ENCODE results near the gene BRD1.

BRD1 gene

GRCh38 chr22:49751966-49752597 is 75.6 kb downstream of the BRD1 start:
- no peak for DNase-seq (ENCODE audit: low read depth)

- no peak for DNase-seq (ENCODE audit: low read depth)
Observed at GRCh38 chr22:49751318-49751965, 76.2 kb downstream of the BRD1 start.

DNA sequence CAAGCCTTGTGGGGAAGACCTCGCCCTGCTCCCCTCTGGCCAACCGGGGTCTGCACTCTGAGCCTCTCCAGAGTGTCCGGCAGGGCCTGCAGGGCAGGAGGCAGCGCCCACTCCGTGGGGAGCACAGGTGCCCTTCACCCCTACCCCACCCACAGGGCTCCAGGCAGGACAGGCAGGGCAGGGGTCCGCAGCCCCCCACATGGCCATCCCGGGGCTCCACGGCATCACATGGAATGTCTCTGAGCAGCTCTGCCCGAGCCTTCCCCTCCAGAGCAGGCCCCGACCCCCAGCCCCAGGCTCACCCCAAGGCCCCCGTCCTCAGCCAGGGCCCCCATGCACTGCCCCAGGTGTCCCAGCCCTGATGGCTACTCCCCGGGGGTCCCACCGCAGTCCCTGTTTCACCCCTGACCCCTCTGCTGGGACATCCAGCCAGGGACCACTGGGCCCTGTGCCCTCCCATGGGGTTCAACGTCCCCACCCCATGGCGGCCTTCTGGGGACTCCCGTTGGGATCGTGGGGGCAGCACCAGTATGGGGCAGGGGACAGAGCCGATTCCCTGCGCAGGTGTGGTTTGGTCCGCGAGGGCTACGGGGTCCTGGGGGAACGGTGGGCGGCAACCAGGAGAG is 77.7 kb downstream of the BRD1 start:
- DNase-seq (ENCODE audit: low read depth) = no peak

GRCh38 chr22:49749227-49749626 is 78.4 kb downstream of the BRD1 start:
- DNase-seq (ENCODE audit: low read depth) = no peak

DNA sequence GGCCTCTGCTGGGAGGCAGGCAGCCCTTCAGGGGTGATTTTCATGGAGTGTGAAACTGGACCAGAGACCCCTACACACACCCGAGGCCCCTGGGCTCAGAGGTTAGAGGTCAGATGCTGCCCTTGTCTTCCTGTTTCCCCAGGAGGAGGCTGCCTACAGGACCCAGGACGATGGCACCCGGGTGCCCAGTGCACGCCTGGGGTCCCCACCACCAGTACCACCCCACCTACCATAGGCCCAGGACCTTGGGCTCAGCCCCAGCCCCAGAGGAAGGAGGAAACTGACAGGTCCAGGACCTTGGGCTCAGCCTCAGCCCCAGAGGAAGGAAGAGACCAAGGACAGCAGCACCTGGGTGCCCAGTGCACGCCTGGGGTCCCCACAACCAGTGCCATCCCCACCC is 79.2 kb downstream of the BRD1 start:
- no peak for DNase-seq (ENCODE audit: low read depth)

GRCh38 chr22:49747716-49748115 is 80.0 kb downstream of the BRD1 start:
- DNase-seq (ENCODE audit: low read depth) = no peak

DNA sequence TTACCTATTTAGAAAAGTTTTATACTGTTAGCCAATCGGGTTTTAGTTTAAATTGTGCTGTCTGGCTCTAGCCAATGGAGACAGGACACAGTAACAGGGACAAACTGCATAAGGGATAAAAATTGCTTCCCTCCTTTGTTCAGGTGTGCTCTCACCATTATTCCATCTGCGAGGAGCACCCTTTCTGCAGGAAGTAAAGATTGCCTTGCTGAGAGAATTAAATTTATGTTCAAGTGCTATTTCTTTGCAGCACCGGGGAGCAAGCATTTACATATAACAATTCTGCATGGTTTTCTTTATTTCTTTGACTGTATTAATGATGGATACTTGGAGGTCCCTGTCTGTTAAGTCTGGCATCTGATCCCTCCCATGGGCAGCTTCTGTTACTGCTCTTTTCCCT is 80.5 kb downstream of the BRD1 start:
- DNase-seq (ENCODE audit: low read depth) = no peak

DNA sequence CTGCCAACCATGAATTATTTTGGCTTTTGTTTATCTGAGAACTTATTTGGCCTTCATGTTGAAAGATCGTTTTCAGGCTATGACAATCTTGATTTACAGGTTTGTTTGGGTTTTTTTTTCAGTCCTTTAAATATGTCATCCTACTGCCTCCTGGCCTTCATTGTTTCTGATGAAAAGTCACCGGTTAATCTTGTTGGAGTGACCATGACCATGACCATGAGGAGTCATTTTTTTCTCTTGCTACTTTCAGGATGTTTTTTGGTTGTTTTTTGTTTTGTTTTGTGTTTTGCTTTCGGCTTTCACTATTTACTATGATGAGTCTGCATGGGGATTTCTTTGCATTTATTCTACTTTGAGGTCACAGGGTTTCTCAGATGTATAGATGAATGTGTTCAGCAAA is 81.6 kb downstream of the BRD1 start:
- no peak for DNase-seq (ENCODE audit: low read depth)

DNA sequence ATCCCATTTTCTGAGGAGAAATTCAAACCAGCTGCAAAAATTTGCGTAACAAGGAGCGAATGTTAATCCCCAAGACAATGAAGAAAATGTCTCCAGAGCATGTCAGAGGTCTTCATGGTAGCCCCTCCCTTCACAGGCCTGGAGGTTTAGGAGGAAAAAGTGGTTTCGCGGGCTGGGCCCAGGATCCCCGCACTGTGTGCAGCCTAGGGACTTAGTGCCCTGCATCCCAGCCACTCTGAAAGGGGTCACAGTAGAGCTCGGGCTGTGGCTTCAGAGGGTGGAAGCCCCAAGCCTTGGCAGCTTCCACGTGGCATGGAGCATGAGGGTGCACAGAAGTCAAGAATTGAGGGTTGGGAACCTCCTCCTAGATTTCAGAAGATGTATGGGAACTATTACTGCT is 87.4 kb downstream of the BRD1 start:
- DNase-seq (ENCODE audit: low read depth) = no peak

GRCh38 chr22:49739138-49739537 is 88.5 kb downstream of the BRD1 start:
- DNase-seq (ENCODE audit: low read depth) = no peak

- DNase-seq (ENCODE audit: low read depth) = no peak
Observed at GRCh38 chr22:49738566-49738965, 89.1 kb downstream of the BRD1 start.

GRCh38 chr22:49738006-49738405 is 89.7 kb downstream of the BRD1 start:
- DNase-seq (ENCODE audit: low read depth) = no peak

GRCh38 chr22:49737101-49737551 is 90.5 kb downstream of the BRD1 start:
- no peak for DNase-seq (ENCODE audit: low read depth)

- DNase-seq (ENCODE audit: low read depth) = no peak
Observed at GRCh38 chr22:49736538-49736937, 91.1 kb downstream of the BRD1 start.

GRCh38 chr22:49735901-49736421 is 91.7 kb downstream of the BRD1 start:
- no peak for DNase-seq (ENCODE audit: low read depth)

DNA sequence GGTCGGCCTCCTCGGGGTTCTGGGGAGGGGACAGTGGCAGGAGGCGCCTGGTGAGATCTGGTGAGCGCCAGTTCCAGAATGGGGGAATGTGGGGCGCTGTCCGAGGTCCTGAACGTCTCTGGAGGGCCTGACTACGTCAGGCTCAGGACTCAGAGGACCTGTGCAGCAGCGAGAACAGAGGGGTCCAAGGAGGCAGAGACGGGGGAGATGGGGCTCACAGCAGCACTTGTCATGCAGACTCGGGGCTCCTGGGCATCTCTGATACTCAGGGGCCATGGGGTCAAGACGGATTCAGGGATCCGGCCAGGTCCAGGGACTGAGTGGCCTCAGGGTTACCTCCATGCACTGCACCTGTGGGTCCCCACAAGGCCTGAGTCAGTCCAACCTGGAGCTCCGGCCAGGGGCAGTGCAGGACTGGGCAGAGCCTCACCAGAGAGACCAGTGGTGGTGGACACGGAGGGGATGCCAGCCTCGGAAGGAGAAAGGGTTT is 92.2 kb downstream of the BRD1 start:
- no peak for DNase-seq (ENCODE audit: low read depth)

- DNase-seq (ENCODE audit: low read depth) = no peak
Observed at GRCh38 chr22:49734882-49735281, 92.8 kb downstream of the BRD1 start.

DNA sequence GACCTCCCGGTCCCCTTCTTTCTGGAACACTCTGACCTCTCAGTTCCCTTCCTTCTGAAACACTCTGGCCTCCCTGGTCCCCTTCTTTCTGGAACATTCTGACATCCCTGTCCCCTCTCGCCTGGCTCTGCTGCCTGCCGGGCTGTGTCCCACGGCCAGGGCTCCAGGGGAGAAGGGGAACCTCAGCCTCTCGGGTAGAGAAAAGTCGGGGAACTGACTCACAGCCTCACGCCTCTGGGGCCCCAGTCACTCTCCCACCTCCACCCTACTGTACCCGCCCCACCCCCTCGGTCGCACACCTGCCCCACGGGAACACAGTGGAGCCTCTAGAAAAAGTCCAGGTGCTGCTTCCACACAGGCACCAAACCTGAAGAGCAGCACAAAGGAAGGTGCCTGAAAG is 93.3 kb downstream of the BRD1 start:
- no peak for DNase-seq (ENCODE audit: low read depth)

DNA sequence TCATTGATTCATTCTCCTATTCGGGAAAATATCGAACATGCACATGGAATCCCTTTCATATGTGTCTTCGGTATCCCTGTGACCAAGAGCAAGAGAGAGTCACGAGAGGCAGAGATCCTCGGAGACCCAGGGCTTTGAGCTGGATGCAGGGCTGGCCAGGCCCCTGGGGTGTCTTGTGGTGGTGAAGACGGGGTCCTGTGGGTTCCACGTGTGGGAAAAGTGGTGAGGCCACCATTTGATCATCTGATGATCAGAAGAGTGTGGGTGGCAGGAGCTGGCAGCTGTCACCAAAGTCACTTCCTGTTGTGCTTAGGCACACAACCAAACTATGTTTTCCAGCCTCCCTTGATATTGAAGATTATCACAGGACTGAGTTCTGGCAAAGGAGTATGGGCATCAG is 94.0 kb downstream of the BRD1 start:
- DNase-seq (ENCODE audit: low read depth) = no peak

- DNase-seq (ENCODE audit: low read depth) = no peak
Observed at GRCh38 chr22:49730656-49731055, 97.0 kb downstream of the BRD1 start.

- DNase-seq (ENCODE audit: low read depth) = no peak
Observed at GRCh38 chr22:49728570-49729271, 99.0 kb downstream of the BRD1 start.

- no peak for DNase-seq (ENCODE audit: low read depth)
Observed at GRCh38 chr22:49727881-49728569, 99.6 kb downstream of the BRD1 start.
